IMR-90 (cell line): Measurements from ENCODE around the gene CAND2. TPM values are rescaled to one million over a fixed set of nuclear protein-coding genes. Genes with fewer than 3 reads are reported as not detected.

Source experiments
- ATAC-seq: fragments of 200-7000 bp; cut with Tn5 transposase; 2 replicates; pipeline ENCODE4 v1.9.1; 2020; ENCODE audit warnings: low read depth, mild to moderate bottlenecking, moderate library complexity
- BruUV-seq: library from RNA; stranded (reverse); fragments of 400-500 nt; replicated peaks from 2 replicates; lab custom pipeline; 2021; lab: Mats Ljungman, UMichigan
- CTCF ChIA-PET: fragments of 300-600 bp; formaldehyde crosslinking; extraction: SDS; loops from one replicate; lab custom pipeline; 2021; ENCODE audit warnings: antibody characterized with exemption; lab: Yijun Ruan, JAX
- POLR2A ChIA-PET: fragments of 300-600 bp; sonication (Branson Sonifier 250); formaldehyde crosslinking; loops from one replicate; lab custom pipeline; 2022; ENCODE audit warnings: antibody characterized with exemption; ENCODE audit not compliant: unreplicated experiment; lab: Charles Lee
- DNase-seq: peaks from one replicate; pipeline ENCODE4 v3.0.0; 2013
- H2AFZ ChIP-seq: replicated peaks from 2 replicates; pipeline ENCODE3; 2013; ENCODE audit warnings: low read length, mild to moderate bottlenecking; ENCODE audit not compliant: poor library complexity
- H2AK5ac ChIP-seq: 2 replicates; pipeline ENCODE4 v1.6.1; 2013; ENCODE audit warnings: low read depth, low read length, inconsistent platforms
- H2AK9ac ChIP-seq: replicated peaks from 2 replicates; pipeline ENCODE3; 2013; ENCODE audit warnings: mild to moderate bottlenecking, low read depth, low read length, moderate library complexity; ENCODE audit not compliant: poor library complexity
- H2BK120ac ChIP-seq: 2 replicates; pipeline ENCODE4 v1.6.1; 2013; ENCODE audit warnings: low read depth, low read length, inconsistent platforms
- H2BK15ac ChIP-seq: 3 replicates; pipeline ENCODE4 v1.6.1; 2013; ENCODE audit warnings: low read depth, low read length, inconsistent platforms
- H2BK20ac ChIP-seq: 2 replicates; pipeline ENCODE4 v1.6.1; 2013; ENCODE audit warnings: low read depth, mild to moderate bottlenecking, inconsistent platforms, low read length, moderate library complexity
- H2BK5ac ChIP-seq: 2 replicates; pipeline ENCODE4 v1.6.1; 2013; ENCODE audit warnings: mild to moderate bottlenecking, low read depth, low read length, inconsistent platforms; ENCODE audit not compliant: poor library complexity, severe bottlenecking
- H3K14ac ChIP-seq: replicated peaks from 2 replicates; pipeline ENCODE4 v1.6.1; 2013; ENCODE audit warnings: low read depth, low read length, inconsistent platforms
- H3K18ac ChIP-seq: 2 replicates; pipeline ENCODE4 v1.6.1; 2013; ENCODE audit warnings: low read depth, low read length, control low read depth
- H3K23ac ChIP-seq: 2 replicates; pipeline ENCODE4 v1.6.1; 2013; ENCODE audit warnings: low read depth, low read length, inconsistent platforms
- H3K27ac ChIP-seq: 2 replicates; pipeline ENCODE4 v1.5.1; 2013; ENCODE audit warnings: mild to moderate bottlenecking, control low read depth, low read length; ENCODE audit not compliant: insufficient read depth
- H3K27me3 ChIP-seq: 2 replicates; pipeline ENCODE4 v1.6.1; 2013; ENCODE audit warnings: low read length; ENCODE audit not compliant: control insufficient read depth, insufficient read depth
- H3K36me3 ChIP-seq: 2 replicates; pipeline ENCODE4 v1.6.1; 2013; ENCODE audit warnings: low read length, mixed read lengths; ENCODE audit not compliant: control insufficient read depth, insufficient read depth
- H3K4ac ChIP-seq: 2 replicates; pipeline ENCODE4 v1.6.1; 2013; ENCODE audit warnings: low read depth, low read length, inconsistent platforms
- H3K4me1 ChIP-seq: 2 replicates; pipeline ENCODE4 v1.6.1; 2013; ENCODE audit warnings: low read length, mixed read lengths; ENCODE audit not compliant: control insufficient read depth, insufficient read depth
- H3K4me2 ChIP-seq: 2 replicates; pipeline ENCODE4 v1.6.1; 2013; ENCODE audit warnings: low read depth, mild to moderate bottlenecking, control low read depth, low read length, moderate library complexity
- H3K4me3 ChIP-seq: 2 replicates; pipeline ENCODE4 v1.5.1; 2013; ENCODE audit warnings: low read depth, mild to moderate bottlenecking, control low read depth, low read length, moderate library complexity; ENCODE audit not compliant: insufficient read depth
- H3K56ac ChIP-seq: 2 replicates; pipeline ENCODE4 v1.6.1; 2013; ENCODE audit warnings: low read length, inconsistent platforms; ENCODE audit not compliant: insufficient read depth; ENCODE audit errors: extremely low read depth
- H3K79me1 ChIP-seq, 2 experiments: 2 replicates each; pipeline ENCODE4 v1.6.1; 2013; ENCODE audit warnings: low read length in 2 of 2, inconsistent platforms in 1 of 2, low read depth in 1 of 2
- H3K9ac ChIP-seq: 2 replicates; pipeline ENCODE4 v1.6.1; 2013; ENCODE audit warnings: low read depth, low read length, control low read depth
- H3K9me1 ChIP-seq: 2 replicates; pipeline ENCODE4 v1.6.1; 2013; ENCODE audit warnings: low read length, inconsistent platforms; ENCODE audit not compliant: insufficient read depth
- H3K9me3 ChIP-seq: 2 replicates; pipeline ENCODE4 v1.6.1; 2013; ENCODE audit warnings: low read length; ENCODE audit not compliant: control insufficient read depth, insufficient read depth
- H4K20me1 ChIP-seq: 2 replicates; pipeline ENCODE4 v1.6.1; 2013; ENCODE audit warnings: low read length, inconsistent platforms; ENCODE audit not compliant: insufficient read depth
- H4K5ac ChIP-seq: 2 replicates; pipeline ENCODE4 v1.6.1; 2013; ENCODE audit warnings: mild to moderate bottlenecking, low read depth, low read length, control low read depth
- H4K8ac ChIP-seq, 2 experiments: 2 replicates each; pipeline ENCODE4 v1.6.1; 2013; ENCODE audit warnings: low read depth in 2 of 2, low read length in 2 of 2, control low read depth in 1 of 2, inconsistent platforms in 1 of 2
- H4K91ac ChIP-seq: 2 replicates; pipeline ENCODE4 v1.6.1; 2013; ENCODE audit warnings: low read depth, low read length, inconsistent platforms; ENCODE audit not compliant: insufficient read depth
- CEBPB ChIP-seq: IDR thresholded peaks from 2 replicates; pipeline ENCODE4 v1.6.1; 2012; ENCODE audit warnings: low read depth, low read length, improper control_type of control experiment
- MAZ ChIP-seq: IDR thresholded peaks from 2 replicates; pipeline ENCODE4 v1.6.1; 2012; ENCODE audit warnings: low read depth, mild to moderate bottlenecking, low read length, improper control_type of control experiment, moderate library complexity, borderline replicate concordance
- MXI1 ChIP-seq: IDR thresholded peaks from 2 replicates; pipeline ENCODE4 v1.6.1; 2012; ENCODE audit warnings: low read depth, mild to moderate bottlenecking, low read length, moderate library complexity, borderline replicate concordance
- WGBS, 2 experiments: methylation state at CpG; one replicate each; pipeline versions ENCODE4 v1.1.5 to v1.1.7; 2013; ENCODE audit warnings: missing lambda C conversion rate in 2 of 2; ENCODE audit not compliant: insufficient read length in 1 of 2; ENCODE audit errors: extremely low coverage in 2 of 2; 5-methylcytosine and 5-hydroxymethylcytosine counted together
- dilution Hi-C: fragments of 300-500 bp; cut with HindIII; formaldehyde crosslinking; loops from one replicate; pipeline ENCODE4 v1.14.3; 2018; ENCODE audit warnings: low sequenced_read_pairs; ENCODE audit not compliant: unreplicated experiment
- in situ Hi-C: fragments of 300-500 bp; cut with MboI; formaldehyde crosslinking; loops from 3 replicates; pipeline ENCODE4 v1.14.3; 2019; ENCODE audit warnings: low sequenced_read_pairs, inconsistent platforms, mixed read lengths
- intact Hi-C: fragments of 100-400 bp; cut with micrococcal nuclease; formaldehyde crosslinking; loops from 2 replicates; pipeline ENCODE4 v1.10.0; 2022
- polyA plus RNA-seq, 3 experiments: library from polyadenylated mRNA; depleted of rRNA; stranded (reverse); fragments of >200 nt; gene quantifications; 2 replicates each; pipeline ENCODE4 v1.2.3, GENCODE V29; 2012; ENCODE audit warnings: low replicate concordance in 1 of 3
- total RNA-seq: library from RNA; depleted of rRNA; stranded (reverse); fragments of >200 nt; gene quantifications from 2 replicates; pipeline ENCODE4 v1.2.3, GENCODE V29; 2012
- TF ChIP-seq, protein P1 (sequence below): conservative IDR thresholded peaks from 2 replicates; pipeline ENCODE4 v1.5.1; 2012; ENCODE audit warnings: mild to moderate bottlenecking, low read depth, low read length, improper control_type of control experiment
- TF ChIP-seq, protein P2 (sequence below): fragments of 150-350 bp; IDR thresholded peaks from 2 replicates; pipeline ENCODE4 v1.6.1; 2016; ENCODE audit warnings: low read depth, mild to moderate bottlenecking, low read length, moderate library complexity, borderline replicate concordance

The CAND2 gene
- total and polyA plus RNA-seq, 2 of the 4 experiments (the other 2 are of a cell fraction), result 2.9 to 4.9 TPM

- Histone ChIP-seq H3K23ac (no peak overlapping the region), H4K8ac (no peak overlapping the region), H3K14ac (no peak overlapping the region), H2BK15ac (no peak overlapping the region), H3K56ac (no peak overlapping the region), H3K27me3 (no peaks in the 10 kb centered on the region), H2BK120ac (no peak overlapping the region), H3K4me1 (peaks cover 15% of the 10 kb centered on the region), H2AK9ac (no peak overlapping the region), H3K9ac (no peak overlapping the region), H4K5ac (no peak overlapping the region), H3K4me3 (no peak overlapping the region), H3K4me2 (no peak overlapping the region), H3K27ac (no peak overlapping the region), H2BK5ac (peak overlapping the region; percentile 26), H3K9me1 (peaks cover 10% of the 10 kb centered on the region; the same call in 1 of the 2 replicates), H3K9me3 (no peaks in the 10 kb centered on the region), H2AK5ac (no peak overlapping the region), H3K18ac (no peak overlapping the region), H2BK20ac (no peak overlapping the region), H2AFZ (no peak overlapping the region), H3K79me1 (no peaks in the 10 kb centered on the region), H3K36me3 (no peaks in the 10 kb centered on the region), H3K4ac (no peak overlapping the region), H4K91ac (no peak overlapping the region), H4K20me1 (no peaks in the 10 kb centered on the region)
- 89% methylated on average over 3 of the region's 3 CpGs; no CpG with 5 or more reads in 1 of the 2 experiments for WGBS, 2 experiments
- intact Hi-C loops (no loop called here), in situ Hi-C loops (no loop called here), dilution Hi-C loops (no loop called here)
- BruUV-seq, result no TSS peak
- TF ChIP-seq MXI1 (no peak), MAZ (no peak), CEBPB (no peak)
- TF ChIP-seq, protein P1, sequence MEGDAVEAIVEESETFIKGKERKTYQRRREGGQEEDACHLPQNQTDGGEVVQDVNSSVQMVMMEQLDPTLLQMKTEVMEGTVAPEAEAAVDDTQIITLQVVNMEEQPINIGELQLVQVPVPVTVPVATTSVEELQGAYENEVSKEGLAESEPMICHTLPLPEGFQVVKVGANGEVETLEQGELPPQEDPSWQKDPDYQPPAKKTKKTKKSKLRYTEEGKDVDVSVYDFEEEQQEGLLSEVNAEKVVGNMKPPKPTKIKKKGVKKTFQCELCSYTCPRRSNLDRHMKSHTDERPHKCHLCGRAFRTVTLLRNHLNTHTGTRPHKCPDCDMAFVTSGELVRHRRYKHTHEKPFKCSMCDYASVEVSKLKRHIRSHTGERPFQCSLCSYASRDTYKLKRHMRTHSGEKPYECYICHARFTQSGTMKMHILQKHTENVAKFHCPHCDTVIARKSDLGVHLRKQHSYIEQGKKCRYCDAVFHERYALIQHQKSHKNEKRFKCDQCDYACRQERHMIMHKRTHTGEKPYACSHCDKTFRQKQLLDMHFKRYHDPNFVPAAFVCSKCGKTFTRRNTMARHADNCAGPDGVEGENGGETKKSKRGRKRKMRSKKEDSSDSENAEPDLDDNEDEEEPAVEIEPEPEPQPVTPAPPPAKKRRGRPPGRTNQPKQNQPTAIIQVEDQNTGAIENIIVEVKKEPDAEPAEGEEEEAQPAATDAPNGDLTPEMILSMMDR, result no peak
- TF ChIP-seq, protein P2, sequence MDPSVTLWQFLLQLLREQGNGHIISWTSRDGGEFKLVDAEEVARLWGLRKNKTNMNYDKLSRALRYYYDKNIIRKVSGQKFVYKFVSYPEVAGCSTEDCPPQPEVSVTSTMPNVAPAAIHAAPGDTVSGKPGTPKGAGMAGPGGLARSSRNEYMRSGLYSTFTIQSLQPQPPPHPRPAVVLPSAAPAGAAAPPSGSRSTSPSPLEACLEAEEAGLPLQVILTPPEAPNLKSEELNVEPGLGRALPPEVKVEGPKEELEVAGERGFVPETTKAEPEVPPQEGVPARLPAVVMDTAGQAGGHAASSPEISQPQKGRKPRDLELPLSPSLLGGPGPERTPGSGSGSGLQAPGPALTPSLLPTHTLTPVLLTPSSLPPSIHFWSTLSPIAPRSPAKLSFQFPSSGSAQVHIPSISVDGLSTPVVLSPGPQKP, result no peak
- ATAC-seq (no peak), DNase-seq (no peak)
- ChIA-PET POLR2A (no interaction called here), CTCF (no interaction called here)
Measured at GRCh38 chr3:12756635-12757034, 39.8 kb upstream of the CAND2 start.
